Measurements from ENCODE around the gene PLXNA1.

PLXNA1 gene

DNA sequence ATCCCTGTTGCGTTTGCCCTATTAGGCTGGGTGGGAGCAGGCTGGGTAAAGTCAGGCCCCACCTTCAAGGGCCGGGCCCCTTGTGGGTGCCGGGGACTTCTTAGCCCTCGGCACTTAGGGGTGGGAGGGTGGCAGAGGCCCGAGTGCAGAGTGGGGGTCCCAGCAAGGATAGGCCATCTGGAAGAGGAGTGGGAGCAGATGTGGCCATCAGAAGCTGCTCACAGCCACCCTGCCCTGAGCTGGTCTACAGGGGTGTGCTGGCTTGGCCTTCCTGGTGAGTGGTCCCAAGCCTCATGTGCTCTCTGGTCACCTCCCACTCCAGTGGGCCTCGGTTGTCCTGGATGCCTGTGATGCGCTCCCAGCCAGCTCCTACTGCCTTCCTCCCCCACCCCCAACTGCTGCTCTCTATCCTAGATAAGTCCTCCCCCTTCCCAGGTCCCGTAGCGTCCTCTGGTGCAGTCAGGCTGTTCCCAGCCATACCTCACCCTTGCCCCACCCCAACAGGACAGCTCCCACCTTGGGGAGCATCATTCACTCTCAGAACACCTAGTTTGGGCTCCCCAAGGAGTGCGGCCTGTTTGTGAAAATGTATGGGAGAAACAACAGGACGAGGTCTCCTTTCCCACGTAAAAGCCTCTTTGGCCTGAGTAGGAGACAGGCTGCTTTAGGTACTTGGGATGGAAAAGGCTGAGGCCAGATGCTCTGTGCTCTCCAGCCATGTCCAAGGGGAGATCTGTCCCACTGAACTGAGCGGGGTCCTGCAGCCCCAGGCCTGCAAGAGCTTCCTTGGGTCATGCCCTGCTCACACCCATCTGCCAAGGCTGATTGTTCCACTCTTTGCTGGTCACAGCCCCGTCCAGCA lies 24.9 kb upstream of the PLXNA1 start:
- H3K4me3 Mint-ChIP-seq, result no peak overlapping the region
- no peaks in the 10 kb centered on the region for H3K27me3 Mint-ChIP-seq (ENCODE audit: low read depth)
- H3K36me3 Mint-ChIP-seq (ENCODE audit: low read depth), result no peaks in the 10 kb centered on the region
- DNase-seq (ENCODE audit: low spot score), result no peak
- H3K9me3 Mint-ChIP-seq, result no peaks in the 10 kb centered on the region
- no peak overlapping the region for H3K27ac Mint-ChIP-seq
- peaks cover 1% of the 10 kb centered on the region for H3K4me1 Mint-ChIP-seq (ENCODE audit: low read depth)

DNA sequence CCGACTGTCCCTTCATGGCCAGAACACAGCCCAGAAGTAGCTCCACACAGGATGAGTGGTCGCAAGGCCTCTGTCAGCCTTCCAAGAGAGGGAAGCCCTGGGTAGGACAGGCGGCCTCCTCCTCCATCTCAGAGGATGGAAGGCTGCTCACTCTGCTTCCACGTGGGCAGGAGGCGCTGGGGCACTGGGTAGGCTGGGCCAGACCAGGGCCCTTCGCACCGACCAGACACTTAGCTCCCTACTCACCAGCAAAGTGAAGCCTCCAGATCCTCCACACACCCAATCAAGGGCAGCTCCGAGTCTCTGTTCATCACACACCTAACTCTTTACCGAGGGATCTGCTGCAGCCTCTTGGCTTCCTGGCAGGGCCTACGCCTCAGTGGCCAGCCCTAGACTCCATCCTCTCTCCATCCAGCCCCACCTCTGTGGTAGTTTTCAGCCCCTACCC lies 24.3 kb upstream of the PLXNA1 start:
- Mint-ChIP-seq H3K36me3 (ENCODE audit: low read depth) (no peaks in the 10 kb centered on the region), H3K27ac (no peak overlapping the region), H3K9me3 (no peaks in the 10 kb centered on the region), H3K4me3 (no peak overlapping the region), H3K4me1 (ENCODE audit: low read depth) (peaks cover 1% of the 10 kb centered on the region), H3K27me3 (ENCODE audit: low read depth) (no peaks in the 10 kb centered on the region)
- no peak for DNase-seq (ENCODE audit: low spot score)

DNA sequence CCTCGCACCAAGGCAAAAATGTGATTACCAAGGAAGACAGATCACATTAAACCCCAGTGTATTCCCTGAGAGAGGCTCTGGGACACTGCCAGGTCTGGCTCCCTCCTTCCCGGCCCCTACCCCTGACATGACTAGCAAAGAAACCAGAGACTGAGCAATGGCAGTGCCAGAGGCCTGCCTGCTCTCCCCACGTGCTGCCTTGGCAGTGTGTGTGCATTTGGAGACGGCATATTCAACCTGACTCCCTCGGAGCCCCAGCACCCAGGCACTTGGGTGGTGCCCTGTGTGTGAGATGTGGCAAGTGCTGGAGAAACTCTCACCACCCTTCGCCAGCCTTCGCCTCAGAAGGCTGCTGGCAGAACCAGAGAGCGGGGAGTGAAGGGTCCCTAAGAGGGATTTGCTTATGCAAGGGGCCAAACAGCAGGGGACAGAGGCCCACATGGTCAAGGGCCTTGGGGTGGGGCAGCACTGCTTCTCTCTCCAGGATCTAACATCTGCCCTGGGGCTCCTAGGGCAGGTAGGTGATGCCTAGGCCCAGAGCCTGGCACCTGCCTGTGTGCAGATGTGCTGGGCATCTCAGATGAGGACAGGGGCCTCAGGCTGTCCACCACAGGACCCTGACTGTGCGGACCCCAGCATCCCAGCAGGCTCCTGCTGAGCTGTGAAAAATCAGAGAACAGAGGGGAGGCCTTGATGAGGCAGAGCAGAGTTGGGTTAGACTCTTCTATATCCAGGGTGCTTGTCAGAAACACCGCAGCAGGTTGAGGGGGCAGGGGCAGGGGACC lies 23.6 kb upstream of the PLXNA1 start:
- H3K27ac Mint-ChIP-seq, result no peak overlapping the region

DNA sequence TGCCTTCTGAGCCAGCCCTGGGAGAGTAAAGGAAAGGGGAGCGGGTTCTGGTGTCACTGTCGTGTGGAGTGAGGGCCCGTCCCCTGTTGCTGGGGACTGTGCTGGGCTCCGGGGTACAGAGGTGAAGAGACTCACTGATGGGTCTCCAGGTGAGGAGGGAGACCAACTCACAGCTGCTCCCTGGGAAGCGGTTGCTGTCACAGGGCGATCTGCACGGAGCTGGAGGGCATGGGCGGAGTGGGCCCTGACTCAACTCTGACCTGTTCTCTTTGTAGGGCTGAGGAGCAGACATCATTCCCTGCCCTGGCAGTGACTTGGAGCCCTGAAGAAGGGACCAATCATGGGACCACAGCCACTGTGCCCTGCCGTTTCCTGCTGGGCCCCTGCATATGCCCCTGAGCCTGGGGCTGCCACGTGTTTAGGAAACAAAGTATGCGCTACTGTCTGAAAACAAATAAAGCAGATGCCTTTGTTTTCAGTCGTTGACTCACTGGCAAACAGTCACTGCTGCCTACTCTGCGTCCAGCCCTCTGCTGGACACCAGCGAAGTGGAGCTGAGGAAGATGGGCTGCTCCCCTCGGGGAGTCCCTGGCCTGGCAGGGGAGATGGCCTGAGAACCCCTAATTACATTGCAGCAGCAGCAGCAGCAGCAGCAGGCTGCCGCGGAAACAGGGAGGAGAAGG lies 22.9 kb upstream of the PLXNA1 start:
- H3K27ac Mint-ChIP-seq, result no peak overlapping the region
- H3K4me3 Mint-ChIP-seq, result no peak overlapping the region
- no peaks in the 10 kb centered on the region for H3K27me3 Mint-ChIP-seq (ENCODE audit: low read depth)
- H3K9me3 Mint-ChIP-seq, result no peaks in the 10 kb centered on the region
- DNase-seq (ENCODE audit: low spot score), result no peak
- H3K36me3 Mint-ChIP-seq (ENCODE audit: low read depth), result no peaks in the 10 kb centered on the region
- H3K4me1 Mint-ChIP-seq (ENCODE audit: low read depth), result peaks cover 1% of the 10 kb centered on the region

More for the DNA sequence above, 23.6 kb upstream of the PLXNA1 start:
- no peak for DNase-seq (ENCODE audit: low spot score)
- Mint-ChIP-seq H3K36me3 (ENCODE audit: low read depth) (no peaks in the 10 kb centered on the region), H3K27me3 (ENCODE audit: low read depth) (no peaks in the 10 kb centered on the region), H3K4me3 (no peak overlapping the region), H3K9me3 (no peaks in the 10 kb centered on the region), H3K4me1 (ENCODE audit: low read depth) (peaks cover 1% of the 10 kb centered on the region)

DNA sequence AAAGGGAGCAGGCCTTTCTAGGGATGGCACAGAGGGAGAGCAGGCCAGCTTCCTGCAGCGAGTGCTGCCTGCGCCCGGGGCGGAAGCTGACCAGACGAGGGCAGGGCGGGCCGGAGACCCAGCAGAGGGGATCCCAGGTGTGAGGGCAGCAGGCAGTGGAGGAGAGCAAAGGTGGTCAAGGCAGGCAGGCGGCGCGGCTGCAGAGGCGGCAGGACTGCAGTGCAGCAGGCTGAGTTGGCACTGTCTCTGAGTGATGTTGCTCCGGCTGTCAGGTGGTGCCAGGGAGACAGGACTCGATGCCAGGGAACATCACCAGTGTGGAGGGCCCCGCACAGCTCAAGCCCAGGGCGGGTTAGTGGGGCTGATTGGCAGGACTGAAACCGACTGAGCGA lies 22.3 kb upstream of the PLXNA1 start:
- H3K27me3 Mint-ChIP-seq (ENCODE audit: low read depth), result no peaks in the 10 kb centered on the region
- no peak for DNase-seq (ENCODE audit: low spot score)
- no peaks in the 10 kb centered on the region for H3K36me3 Mint-ChIP-seq (ENCODE audit: low read depth)
- H3K4me3 Mint-ChIP-seq, result no peak overlapping the region
- H3K9me3 Mint-ChIP-seq, result no peaks in the 10 kb centered on the region
- H3K4me1 Mint-ChIP-seq (ENCODE audit: low read depth), result peaks cover 1% of the 10 kb centered on the region
- no peak overlapping the region for H3K27ac Mint-ChIP-seq

DNA sequence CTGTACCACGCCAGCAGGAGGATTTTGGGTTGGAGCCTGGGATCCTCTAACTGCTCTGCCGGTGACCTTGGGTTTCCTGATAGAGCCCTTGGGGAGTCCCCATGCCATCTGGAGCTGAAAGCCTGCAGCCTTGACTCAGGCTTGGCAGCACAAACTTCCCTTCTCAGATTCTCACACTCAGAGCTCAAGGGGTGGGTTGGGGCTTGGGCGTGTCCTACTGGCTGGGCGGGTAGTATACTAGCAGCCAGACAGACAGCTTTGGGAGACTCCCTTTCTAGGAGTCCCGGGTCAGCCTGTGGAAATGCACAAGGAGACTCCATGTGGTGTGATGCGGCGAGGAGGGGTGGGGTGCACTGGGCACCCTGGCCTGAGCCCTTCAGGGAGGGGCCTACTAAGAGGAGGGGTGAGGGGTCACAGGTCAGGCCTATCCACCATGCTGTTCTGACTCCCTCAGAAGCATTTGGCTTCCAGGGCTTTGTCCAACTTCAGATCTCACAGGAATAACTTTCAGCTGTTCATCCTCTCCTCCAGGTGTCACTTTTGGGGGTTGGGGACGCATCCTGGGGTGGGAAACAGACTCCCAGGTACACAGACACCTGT lies 21.6 kb upstream of the PLXNA1 start:
- H3K4me3 Mint-ChIP-seq, result no peak overlapping the region
- DNase-seq (ENCODE audit: low spot score), result no peak

DNA sequence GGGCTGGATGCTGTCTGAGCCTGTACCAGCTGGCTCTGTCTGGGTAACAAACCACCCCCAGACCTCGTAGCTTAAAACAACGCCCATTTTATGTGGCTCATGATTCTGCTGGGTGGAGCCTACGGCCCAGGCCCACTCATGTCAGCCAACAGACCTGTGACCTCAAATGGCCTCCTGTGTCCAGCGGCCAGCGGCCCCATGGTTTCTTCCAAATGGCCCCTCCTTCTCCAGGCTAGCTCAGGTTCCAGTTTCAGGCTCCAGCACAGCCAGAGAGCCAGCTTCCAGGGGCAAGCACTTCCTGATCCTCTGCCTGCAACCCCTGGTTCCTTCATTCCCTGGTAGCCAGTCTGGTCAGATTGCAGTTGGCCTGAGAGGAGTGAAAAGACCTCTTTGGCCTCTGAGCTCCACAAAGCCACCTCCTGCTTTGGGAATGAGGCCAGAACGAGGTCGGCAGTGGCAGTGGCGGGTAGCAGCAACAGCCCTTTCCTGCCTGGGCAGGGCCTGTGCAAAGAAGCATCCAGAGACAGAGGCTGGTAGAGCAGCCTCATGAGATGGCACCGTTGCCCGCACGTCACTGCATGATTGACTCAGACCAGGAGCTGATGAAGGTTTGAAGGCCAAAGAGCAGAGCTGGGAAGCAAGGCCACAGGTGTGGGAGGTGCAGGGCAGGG lies 21.0 kb upstream of the PLXNA1 start:
- H3K4me3 Mint-ChIP-seq, result no peak overlapping the region
- no peak overlapping the region for H3K27ac Mint-ChIP-seq
- no peaks in the 10 kb centered on the region for H3K9me3 Mint-ChIP-seq
- no peak for DNase-seq (ENCODE audit: low spot score)
- H3K27me3 Mint-ChIP-seq (ENCODE audit: low read depth), result no peaks in the 10 kb centered on the region
- H3K36me3 Mint-ChIP-seq (ENCODE audit: low read depth), result no peaks in the 10 kb centered on the region
- H3K4me1 Mint-ChIP-seq (ENCODE audit: low read depth), result no peaks in the 10 kb centered on the region

More for the DNA sequence above, 21.6 kb upstream of the PLXNA1 start:
- Mint-ChIP-seq H3K27me3 (ENCODE audit: low read depth) (no peaks in the 10 kb centered on the region), H3K27ac (no peak overlapping the region), H3K9me3 (no peaks in the 10 kb centered on the region), H3K4me1 (ENCODE audit: low read depth) (peaks cover 1% of the 10 kb centered on the region), H3K36me3 (ENCODE audit: low read depth) (no peaks in the 10 kb centered on the region)

DNA sequence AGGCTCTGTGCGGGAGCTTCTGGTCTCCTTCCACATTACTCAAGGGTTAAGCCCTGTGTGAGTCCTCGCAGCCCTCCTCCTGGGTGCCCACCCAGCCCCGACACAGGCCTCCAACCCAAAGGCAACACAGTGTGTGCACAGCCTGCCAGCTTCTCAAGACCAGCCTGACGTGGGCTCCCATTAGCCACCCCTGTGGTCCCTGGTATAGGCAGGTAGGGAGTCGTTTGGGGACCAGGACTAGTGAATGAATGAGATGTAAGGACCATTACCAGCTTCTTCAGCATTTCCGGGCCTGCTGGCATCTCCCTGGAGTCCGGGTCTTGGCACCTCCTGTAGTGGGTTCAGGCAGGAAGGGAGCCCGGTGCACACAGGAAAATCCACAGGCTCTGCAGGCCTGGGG lies 20.2 kb upstream of the PLXNA1 start:
- Mint-ChIP-seq H3K4me1 (ENCODE audit: low read depth) (no peaks in the 10 kb centered on the region), H3K4me3 (no peak overlapping the region), H3K36me3 (ENCODE audit: low read depth) (no peaks in the 10 kb centered on the region), H3K9me3 (no peaks in the 10 kb centered on the region), H3K27me3 (ENCODE audit: low read depth) (no peaks in the 10 kb centered on the region), H3K27ac (no peak overlapping the region)
- no peak for DNase-seq (ENCODE audit: low spot score)

DNA sequence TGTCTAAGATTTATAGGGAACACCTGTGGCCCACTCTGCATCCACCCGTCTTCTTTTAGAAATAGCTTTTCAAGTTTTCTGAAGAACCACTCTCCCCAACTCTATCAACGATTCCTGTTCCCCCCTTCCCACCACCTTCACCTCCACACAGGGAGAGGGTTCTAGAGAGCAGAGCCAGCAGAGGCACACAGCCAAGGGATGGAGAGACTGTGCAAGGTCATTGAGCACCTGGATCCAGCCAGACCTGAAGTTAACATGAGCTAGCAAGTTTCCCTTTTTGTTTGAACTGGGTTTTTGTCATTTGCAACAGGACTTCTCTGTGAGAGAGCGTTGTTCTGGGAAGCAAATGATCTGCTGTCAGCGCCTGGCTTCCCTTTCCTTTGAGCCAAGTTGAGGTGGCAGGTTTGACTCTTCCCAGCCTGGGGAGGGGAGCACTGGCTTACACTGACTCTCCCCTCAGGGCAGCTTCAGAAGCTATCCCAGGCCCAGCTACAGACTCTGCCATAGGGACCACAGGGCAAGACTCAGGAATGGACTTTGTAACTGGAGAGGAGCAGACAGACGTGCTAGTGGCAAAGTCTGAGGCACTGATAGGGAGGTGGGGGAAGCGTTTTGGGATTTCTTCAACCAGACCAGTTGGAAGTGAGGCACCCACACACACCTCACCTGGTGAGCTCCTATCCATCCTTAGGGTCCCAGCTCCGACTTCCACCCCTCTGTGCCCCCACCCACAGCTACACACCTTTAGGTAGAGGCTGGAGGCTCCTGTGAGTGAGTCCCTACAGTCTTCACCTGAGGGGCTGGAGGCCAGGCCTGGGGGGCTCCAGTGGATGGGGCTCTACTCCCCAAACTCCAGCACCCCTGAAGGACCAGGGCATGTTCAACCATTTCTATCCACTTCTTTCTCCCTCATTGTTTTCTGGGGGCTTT lies 19.4 kb upstream of the PLXNA1 start:
- Mint-ChIP-seq H3K4me3 (no peak overlapping the region), H3K36me3 (ENCODE audit: low read depth) (no peaks in the 10 kb centered on the region), H3K27me3 (ENCODE audit: low read depth) (no peaks in the 10 kb centered on the region), H3K4me1 (ENCODE audit: low read depth) (no peaks in the 10 kb centered on the region), H3K9me3 (no peaks in the 10 kb centered on the region), H3K27ac (no peak overlapping the region)
- DNase-seq (ENCODE audit: low spot score), result no peak

DNA sequence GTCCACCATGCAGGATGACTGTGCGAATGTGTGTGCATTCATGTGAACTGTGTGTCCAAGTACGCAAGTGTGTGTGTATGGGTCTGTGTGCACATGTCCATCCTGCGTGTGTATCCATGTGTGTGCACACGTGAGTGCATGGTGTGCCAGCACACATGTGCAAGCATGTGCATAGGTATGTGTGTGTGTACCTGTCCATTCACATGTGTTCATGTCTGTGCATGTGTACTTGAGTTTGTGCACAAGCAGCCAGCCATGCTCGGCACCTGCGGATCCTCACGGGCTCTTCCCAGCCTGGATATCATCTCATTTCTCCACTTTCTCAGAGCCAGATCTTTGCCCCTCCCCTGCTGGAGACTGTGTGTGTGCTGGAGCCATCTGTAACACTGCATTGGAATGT lies 18.7 kb upstream of the PLXNA1 start:
- H3K9me3 Mint-ChIP-seq, result no peaks in the 10 kb centered on the region
- H3K36me3 Mint-ChIP-seq (ENCODE audit: low read depth), result no peaks in the 10 kb centered on the region
- no peak for DNase-seq (ENCODE audit: low spot score)
- H3K4me1 Mint-ChIP-seq (ENCODE audit: low read depth), result no peaks in the 10 kb centered on the region
- no peak overlapping the region for H3K27ac Mint-ChIP-seq
- no peaks in the 10 kb centered on the region for H3K27me3 Mint-ChIP-seq (ENCODE audit: low read depth)
- no peak overlapping the region for H3K4me3 Mint-ChIP-seq

DNA sequence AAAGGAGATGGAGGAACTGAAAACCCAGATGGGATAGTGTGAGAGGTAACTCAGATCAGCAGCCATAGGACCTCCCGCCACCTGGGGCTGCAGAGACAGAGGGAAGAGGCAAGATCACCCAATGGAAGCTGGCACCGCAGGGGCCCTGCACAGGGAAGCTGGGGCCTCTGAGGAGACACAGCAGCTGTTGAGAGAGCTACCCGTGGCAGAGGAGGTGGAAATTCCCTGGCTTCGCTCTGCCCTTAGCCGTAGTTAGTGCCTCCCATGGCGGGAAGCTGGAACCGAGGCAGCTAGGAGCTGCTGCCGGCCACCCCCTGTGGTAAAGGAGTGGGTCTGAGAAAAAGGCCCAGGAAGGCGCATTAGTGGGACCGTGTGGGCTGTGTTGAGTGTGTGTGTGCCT lies 18.0 kb upstream of the PLXNA1 start:
- Mint-ChIP-seq H3K27ac (no peak overlapping the region), H3K4me1 (ENCODE audit: low read depth) (no peaks in the 10 kb centered on the region), H3K27me3 (ENCODE audit: low read depth) (no peaks in the 10 kb centered on the region), H3K9me3 (no peaks in the 10 kb centered on the region), H3K36me3 (ENCODE audit: low read depth) (no peaks in the 10 kb centered on the region), H3K4me3 (no peak overlapping the region)
- no peak for DNase-seq (ENCODE audit: low spot score)

DNA sequence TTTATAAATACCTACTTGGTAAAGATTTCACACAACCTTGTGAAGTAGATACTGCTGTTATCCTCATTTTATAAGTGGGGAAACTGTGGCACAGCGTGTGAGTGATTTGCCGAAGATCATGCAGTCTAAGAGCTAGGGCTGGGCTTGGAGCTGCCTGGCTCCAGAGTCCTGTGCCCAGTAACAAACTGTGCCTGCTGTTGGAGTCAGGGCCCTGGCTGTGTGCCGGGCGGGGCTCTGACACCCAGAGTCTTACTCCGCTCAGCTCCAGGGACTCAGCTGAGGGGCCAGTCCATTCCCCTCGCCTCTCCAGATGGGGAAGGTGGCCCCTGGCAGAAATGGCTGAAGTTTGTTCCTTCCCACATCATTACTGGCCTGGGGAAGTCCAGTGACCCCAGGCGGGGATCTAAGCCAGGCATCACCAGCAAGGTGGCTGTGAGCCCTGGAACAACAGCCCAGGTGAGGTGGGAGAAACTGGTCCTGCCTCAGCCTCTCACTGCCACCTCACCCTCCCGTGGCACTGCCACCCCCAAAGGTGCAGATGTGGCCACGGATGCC lies 17.3 kb upstream of the PLXNA1 start:
- Mint-ChIP-seq H3K36me3 (ENCODE audit: low read depth) (no peaks in the 10 kb centered on the region), H3K27me3 (ENCODE audit: low read depth) (peaks cover 1% of the 10 kb centered on the region), H3K9me3 (no peaks in the 10 kb centered on the region), H3K27ac (no peak overlapping the region), H3K4me1 (ENCODE audit: low read depth) (no peaks in the 10 kb centered on the region), H3K4me3 (no peak overlapping the region)
- no peak for DNase-seq (ENCODE audit: low spot score)
